ENCODE measurements around the gene SPARCL1.
"Not testable (repeated sequence)": the region's sequence is repeated elsewhere in the genome, so short reads cannot be mapped to it uniquely, and the experiment has no call there.

SPARCL1 gene

DNA sequence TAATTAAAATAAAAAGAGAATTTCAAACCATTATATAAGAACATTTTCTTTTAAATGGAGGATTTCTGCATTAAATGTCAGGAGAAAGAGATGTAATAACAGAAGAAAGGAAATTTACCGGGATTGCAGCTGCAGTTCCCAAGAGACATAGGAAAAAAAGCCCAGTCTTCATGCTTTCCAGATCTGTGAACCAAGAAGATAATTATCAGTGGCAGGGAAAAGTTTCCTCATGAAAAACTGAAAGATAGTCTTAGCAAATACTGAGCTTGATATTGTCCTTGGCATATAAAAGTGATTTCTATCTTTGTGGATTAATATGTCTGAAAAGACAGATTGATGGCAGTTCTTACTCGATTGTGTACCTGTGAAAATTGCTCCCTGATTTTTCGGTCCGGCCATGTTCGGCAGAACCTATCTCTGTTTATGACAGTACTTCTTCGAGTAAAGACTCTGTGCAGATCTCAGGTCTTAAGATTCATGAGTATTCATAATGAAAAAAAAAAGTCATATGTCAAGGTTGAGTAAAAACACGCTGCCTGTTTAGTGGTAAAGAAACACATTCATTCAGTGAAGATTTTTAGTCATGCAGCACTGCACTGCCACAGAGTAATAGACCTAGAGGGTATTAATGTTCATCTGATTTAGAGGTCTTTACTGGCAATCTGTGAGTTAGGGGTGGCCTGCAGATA, 29.6 kb downstream of the SPARCL1 start:
- no peak for DNase-seq

DNA sequence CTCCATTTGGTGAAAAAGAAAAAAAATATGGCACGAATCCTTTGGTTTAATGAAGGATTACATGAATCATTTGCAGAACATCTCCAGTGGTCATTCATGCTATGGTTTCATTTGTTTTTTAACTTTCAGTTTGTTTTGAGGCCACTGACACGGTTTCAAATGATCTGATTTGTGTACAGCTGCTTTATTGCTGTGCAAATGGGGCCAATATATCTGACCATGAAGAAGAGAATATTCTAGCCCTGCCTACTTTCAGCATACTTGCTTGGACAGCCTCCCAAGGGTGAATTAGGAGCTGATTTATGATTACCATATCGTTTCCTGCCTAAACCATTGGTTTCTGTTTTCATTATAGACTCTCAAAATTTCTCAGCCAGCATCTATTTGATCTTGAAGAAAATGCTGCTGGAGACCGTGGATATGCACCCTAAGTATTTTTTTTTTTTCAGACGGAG, 30.7 kb downstream of the SPARCL1 start:
- DNase-seq, result no peak

DNA sequence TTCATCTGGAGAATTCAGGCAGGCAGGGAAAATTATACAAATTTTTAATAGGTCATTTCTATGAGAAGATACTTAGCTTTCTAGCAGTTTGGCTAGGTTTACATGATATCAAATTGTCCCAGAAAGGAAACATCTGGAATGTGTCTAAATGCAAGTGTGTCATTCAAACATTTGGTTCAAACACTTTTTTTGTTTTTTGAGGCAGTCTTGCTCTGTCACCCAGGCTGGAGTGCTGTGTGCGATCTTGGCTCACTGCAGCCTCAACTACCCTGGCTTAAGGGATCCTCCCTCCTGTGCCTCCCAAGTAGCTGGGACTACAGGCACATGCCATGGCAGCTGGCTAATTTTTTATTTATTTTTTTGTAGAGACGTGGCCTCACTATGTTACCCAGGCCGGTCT, 31.6 kb downstream of the SPARCL1 start:
- no peak for DNase-seq

DNA sequence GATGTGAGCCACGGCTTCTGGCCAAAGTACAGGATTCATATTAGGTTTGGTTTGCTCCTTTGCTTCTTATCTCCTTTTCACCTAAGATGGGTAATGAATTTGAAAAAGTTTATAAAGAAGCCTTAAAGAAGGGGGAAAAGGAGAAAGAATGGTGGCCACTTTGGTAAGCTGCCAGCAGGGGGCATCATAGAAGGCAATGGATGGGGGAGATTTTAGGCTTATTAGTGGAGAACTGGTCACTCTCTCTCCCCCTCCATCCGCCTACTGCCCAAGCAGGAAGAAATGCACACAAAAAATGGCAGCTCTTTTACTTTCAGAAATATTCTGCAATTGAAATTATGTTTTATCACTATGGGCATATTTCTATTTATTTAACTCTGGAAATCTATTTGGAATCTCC, 32.0 kb downstream of the SPARCL1 start:
- peak; percentile 11 to 13 for DNase-seq

DNA sequence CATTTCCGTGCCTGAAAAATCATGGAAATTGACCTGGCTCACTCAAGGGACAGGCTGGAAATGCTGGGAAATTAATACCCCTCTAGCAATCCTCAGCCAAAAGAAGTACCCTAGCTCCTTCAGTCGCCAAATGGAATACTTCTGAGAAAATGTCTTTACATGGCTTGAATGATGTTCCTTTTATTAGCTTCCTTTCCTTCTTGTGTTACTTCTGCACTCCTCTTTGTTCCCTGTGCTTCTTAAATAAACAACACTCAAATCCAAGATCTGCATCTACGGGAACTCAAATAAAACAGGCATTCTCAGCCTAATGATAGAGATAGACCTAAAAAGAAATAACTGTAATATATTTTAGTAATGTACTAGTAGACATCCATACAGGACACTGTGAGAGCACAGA, 36.1 kb downstream of the SPARCL1 start:
- DNase-seq, result no peak

DNA sequence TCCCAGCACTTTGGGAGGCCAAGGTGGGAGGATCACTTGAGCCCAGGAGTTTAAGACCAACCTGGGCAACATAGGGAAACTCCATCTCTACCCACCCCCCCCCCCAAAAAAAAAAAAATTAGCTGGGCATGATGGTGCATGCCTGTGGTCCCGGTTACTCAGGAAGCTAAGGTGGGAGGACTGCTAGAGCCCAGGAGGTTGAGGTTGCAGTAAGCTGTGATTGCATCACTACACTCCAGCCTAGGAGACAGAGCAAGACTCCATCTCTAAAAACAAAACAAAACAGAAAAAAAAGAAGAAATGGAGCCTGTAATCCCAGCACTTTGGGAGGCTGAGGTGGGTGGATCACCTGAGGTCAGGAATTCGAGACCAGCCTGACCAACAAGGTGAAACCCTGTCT, 37.3 kb downstream of the SPARCL1 start:
- not testable (repeated sequence) for DNase-seq

DNA sequence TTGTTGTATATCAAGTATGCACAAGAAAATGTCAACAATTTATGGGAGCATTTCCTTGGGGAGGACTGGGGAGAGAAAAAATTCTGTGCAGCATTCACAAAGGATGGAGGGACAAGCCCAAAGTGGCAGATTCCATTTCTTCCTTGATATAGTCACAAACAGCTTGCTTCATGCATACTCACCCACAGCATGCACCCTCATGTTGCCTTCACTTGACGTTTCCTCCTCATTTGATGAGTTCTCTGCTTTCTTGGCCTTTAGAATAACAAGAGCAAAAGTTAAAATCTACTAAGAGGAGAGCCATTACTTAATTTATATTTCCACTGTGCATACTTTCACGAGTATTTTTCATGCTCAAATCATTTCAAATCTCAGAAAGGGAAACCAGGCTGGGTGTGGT, 37.7 kb downstream of the SPARCL1 start:
- DNase-seq, result no peak

DNA sequence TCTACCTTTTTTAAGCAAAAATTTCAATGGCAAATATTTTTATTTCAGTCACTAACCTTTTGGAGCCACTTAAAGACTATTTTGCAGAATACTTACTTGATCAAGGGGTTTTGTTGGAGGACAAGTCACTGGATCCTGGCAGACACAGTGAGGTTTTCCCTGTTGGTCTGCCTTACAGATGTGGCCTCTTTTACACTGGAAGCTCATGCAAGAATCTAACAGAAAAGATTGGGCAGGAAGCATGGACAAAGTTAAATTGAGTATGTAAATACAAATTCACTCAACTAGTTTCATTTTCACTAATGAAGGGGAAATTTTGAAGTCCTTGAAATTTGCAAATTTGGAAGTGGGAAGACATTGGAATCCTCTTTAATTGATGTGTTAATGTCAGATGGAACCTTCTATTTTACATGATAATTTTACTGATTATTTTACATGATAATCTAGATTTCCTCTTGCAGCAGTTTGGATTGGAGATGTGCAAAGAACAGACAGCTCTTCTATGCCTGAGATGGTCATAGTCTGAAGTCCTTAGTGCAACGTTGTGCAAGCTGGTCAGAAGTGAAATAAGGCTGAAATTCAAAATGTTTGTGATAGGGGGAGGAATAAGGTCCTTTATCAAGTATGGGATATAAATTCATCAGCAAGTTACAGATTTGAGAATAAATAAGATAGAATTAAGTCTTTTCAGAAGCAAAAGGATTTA, 38.4 kb downstream of the SPARCL1 start:
- DNase-seq, result no peak

DNA sequence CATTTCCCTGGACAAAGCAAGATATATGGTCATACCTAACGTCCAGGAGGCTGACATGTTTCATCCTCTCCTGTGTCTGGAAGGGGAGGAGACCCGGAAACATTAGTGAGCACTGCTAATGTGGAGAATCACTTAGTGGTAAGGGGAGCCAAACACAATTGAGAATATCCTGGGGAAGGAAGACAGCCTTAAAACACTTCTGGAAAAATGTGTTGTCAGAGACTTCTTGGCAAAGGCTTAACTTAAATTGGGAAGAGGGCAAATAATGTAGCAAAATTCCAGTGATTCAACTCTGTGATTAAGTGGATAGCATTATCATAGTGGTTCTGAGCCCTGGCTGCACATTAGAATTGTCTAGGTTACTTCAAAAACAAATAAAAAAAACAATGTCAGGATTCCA, 39.5 kb downstream of the SPARCL1 start:
- no peak for DNase-seq

DNA sequence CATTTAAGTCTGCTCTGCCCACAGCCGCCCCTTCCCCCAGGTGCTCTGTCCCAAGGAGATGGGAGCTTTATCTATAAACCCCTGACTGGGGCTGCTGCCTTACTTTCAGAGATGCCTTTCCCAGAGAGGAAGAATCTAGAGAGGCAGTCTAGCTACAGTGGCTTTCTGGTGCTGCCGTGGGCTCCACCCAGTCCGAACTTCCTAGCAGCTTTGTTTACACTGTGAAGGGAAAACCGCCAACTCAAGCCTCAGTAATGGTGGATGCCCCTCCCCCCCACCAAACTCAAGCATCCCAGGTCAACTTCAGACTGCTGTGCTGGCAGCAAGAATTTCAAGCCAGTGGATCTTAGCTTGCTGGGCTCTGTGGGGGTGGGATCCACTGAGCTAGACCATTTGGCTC, 40.5 kb downstream of the SPARCL1 start:
- not testable (repeated sequence) for DNase-seq

DNA sequence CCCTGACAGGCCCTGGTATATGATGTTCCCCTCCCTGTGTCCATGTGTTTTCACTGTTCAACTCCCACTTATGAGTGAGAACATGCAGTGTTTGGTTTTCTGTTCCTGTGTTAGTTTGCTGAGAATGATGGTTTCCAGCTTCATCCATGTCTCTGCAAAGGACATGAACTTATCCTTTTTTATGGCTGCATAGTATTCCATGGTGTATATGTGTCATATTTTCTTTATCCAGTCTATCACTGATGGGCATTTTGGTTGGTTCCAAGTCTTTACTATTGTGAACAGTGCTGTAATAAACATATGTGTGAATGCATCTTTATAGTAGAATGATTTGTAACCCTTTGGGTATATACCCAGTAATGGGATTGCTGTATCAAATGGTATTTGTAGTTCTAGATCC, 45.9 kb downstream of the SPARCL1 start:
- not testable (repeated sequence) for DNase-seq

DNA sequence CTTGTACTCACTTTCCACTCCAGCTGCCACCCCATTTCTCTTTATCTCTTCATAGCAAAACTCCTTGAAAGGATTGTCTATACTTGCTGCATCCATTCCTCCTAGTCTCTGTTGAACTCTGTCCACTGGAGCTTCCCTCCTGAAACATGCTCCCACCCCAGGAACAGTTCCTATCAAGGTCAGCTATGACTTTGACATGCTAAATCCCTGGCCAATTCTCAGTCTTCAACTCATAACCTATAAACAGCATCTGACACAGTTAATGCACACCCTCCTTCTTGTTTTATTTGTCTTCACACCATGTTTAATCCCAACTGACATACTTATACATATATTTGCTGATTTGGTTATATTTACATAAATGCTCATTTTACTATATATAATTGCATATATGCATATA, 47.8 kb downstream of the SPARCL1 start:
- DNase-seq, result no peak

DNA sequence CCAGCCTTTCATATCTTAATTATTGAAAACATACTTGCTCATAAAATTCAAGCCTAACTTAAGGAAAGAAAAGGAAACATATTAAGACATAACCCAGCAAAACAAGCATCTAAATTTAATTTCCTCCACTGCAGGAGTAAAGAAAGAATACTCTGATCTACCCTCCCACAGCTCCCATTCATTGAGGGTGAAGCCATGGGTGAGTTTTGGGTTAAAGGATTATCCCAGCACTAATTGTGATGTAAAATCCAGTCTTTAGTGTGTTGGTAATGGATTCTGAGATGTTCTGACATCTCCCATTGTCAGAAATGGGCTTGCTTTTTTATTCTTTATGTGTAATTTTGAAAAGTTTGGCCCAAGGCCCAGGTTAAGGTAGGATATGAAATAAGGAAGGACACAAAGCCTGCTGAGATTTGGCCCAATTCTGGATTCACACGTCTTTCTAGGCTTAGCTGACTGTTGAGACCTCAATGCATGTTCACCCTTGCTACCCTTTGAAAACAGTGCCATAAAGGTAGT, 50.4 kb downstream of the SPARCL1 start:
- DNase-seq, result no peak

DNA sequence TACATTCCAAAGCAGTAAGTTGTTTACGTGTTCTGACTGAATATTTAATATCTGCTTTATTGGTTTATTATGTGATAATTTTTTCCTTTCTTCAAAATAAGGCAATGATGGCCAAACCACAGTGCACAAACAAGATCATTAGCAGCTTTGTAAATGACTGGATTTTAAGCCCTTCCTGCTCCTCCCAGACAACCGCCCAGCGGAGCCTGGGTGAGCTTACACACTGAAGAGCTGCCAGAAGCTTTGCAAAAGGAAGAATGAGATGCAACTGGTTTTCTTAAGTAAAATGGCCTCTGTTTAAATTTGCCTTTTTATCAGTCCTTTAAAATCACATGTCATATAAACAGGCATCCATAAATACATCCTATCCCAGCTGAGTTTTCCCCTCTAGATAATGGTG, 52.2 kb downstream of the SPARCL1 start:
- DNase-seq, result no peak

DNA sequence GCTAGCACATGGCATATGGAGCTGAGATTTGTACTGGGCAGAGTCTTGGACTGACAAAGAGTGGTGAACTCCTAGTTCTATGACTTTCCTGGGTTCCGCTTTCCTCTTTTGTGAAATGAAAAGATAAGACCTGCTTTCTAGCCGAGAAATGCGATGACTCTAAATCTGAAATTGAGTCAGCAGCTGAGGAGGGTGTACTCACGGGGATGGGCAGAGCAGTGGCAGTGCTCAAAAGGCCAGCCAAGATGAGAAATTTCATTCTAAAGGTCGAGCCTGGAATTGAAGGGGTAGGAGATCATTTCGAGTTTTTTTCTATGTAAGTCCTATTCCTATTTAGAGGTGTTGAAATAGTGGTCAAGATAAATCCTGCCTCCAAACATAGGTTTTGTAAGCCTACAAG, 59.8 kb downstream of the SPARCL1 start:
- no peak for DNase-seq

DNA sequence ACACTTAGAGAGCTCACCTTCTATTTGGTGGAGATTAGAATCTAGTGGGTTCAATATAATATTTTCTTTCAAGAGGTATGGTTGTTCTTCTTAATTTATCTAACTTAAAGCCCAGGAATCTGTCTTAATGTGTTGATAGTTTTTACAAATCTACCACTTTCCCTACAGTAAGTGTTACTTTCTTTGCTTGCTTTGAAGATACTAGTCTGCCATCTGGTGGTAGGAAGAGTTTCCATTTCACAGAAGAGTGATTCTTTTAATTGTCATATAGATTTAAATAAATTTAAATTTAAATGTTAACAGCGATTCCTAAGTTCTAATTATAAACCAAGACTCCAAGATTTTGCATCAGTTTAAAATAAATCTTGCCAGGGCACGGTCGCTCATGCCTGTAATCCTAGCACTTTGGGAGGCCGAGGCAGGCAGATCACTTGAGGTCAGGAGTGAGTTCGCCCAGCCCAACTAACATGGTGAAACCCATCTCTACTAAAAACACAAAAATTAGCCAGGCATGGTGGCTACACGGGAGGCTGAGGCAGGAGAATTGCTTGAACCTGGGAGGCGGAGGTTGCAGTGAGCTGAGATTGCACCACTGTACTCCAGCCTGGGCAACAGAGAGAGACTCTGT, 63.3 kb downstream of the SPARCL1 start:
- DNase-seq, result peak; percentile 68 to 79

DNA sequence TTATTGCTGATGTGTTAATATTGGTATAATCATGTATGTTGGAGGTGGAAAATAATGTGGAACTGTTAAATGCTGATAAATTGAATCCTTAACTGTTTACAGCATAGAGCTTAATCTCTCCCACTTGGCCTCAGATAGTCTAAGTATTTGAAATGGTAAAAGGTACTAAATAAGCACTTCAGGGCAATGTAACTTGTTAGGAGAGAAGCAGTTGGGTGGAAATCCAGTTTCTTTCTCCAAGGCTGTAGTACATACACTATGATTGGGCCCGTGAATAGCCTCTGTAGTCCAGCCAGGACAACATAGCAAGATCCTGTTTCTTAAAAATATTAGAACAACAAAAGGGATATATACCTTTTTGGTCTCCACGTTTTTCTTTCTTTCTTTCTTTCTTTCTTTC, 67.1 kb downstream of the SPARCL1 start:
- no peak for DNase-seq

DNA sequence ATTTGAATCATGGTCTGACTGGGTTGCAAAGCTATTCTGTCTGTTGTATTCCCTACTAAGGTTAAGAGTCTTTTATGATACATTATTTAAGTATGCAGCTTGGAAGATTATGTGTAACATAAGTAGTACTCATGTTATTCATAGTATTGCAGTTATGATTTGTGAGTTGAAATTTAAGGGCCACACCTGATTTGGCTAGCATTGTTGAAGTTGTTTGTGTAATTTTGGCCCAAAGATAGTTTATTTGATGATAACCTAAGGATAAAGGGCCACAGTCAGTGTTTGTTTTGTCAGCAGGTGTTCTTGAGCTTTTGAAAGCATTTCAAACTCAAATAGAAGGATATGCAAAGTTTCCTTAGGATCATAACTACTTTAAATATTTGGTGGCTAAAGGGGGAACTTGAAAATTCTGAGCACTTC, 67.9 kb downstream of the SPARCL1 start:
- DNase-seq, result no peak

DNA sequence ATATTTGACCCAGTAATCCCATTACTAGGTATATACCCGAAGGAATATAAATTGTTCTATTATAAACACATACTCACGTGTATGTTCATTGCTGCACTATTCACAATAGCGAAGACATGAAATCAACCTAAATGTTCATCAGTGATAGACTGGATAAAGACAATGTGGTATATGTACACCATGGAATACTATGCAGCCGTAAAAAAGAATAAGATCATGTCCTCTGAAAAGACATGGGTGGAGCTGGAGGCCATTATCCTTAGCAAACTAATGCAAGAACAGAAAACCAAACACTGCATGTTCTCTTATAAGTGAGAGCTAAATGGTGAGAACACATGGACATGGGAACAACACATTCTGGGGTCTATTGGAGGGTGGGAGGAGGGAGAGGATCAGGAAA, 70.3 kb downstream of the SPARCL1 start:
- no peak for DNase-seq

DNA sequence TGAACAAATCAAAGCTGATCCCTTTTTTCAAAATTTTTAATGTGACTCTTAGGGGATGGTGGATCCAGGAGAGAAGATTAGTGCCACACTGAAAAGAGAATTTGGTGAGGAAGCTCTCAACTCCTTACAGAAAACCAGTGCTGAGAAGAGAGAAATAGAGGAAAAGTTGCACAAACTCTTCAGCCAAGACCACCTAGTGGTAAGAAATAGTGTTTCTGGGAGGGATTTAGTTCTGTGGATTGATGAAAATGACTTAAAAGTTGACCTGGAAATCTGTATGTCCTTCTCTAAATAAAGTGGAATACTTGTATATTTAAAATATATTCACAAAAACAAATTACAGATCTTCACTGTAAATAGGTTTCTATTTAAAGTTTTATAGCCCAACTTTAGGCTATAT, 77.6 kb downstream of the SPARCL1 start:
- DNase-seq, result peak in 1 of 2 experiments; percentile 36

DNA sequence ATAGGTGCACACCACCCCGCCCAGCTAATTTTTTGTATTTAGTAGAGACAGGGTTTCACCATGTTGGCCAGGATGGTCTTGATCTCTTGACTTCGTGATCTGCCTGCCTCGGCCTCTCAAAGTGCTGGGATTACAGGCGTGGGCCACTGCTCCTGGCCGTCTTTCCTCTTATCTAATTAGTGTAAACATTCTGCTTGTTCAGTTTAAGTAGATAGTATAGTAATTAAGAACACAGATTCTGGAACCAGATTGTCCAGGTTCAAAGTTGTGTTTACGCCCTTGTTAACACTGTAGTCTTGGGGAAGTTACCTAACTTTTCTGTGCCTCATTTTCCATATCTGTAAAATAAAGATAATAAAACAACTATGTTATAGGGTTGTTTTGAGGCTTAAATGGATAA, 82.8 kb downstream of the SPARCL1 start:
- not testable (repeated sequence) for DNase-seq

DNA sequence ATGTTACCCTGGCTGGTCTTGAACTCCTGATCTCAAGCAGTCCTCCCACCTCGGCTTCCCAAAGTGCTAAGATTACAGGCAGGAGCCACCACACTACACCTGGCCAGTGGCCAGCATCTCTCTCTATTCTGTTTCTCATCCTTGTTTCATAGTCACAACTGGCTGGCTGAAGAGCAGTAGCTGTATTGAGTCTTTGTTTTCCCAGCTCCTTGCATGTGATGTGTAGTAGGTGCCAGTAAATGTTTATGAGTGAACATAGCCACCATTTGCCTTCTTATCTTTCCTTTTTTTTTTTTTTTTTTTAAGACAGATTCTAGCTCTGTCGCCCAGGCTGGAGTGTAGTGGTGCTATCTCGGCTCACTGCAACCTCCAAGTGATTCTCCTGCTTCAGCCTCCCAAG, 83.2 kb downstream of the SPARCL1 start:
- no peak for DNase-seq

DNA sequence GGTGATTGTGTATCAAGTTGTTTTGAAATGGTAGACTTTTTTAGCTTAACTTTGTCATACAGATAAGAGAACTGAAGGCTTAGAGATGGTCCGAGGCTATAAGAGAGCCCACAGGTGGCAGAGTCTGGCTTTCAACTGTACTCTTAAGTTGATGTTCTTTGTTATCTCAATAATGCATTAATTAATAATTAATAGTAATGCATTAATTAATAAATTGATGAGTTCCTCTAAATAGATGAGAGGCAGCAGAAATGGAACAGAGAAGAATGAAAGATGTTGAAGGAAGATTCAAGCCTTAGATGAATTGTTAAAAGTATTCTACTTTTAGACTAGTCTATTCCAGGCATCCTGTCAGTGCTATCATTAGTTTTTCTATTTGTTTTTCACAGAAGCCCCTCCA, 84.4 kb downstream of the SPARCL1 start:
- no peak for DNase-seq

DNA sequence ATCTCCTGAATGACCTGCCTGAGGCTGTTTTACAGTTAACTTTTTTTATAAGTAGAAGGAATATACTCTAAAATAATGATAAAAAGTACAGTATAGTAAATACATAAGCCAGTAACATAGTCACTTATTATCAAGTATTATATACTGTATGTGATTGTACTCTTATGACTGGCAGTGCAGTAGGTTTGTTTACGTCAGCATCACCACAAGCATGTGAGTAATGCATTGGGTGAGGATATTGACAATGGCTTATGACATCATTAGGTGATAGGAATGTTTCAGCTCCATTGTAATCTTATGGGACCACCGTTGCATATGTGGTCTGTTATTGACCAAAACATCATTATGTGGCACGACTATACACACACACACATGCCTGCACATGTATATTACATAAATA, 86.3 kb downstream of the SPARCL1 start:
- no peak for DNase-seq

Measured in Kasumi-1 (cell line).